T-helper 9 cell (primary cell): Measurements from ENCODE around the gene PIP4K2A.

Experiments
- DNase-seq: peaks from one replicate; pipeline ENCODE4 v3.0.0-alpha.2; 2020

Gene PIP4K2A

GRCh38 chr10:22662733-22663330 is 51.5 kb downstream of the PIP4K2A start:
- no peak for DNase-seq

- no peak for DNase-seq
These were observed 54.5 kb downstream of the PIP4K2A start for GRCh38 chr10:22659866-22660265.

- no peak for DNase-seq
These were observed 55.5 kb downstream of the PIP4K2A start for GRCh38 chr10:22658745-22659410.

GRCh38 chr10:22657566-22658225 is 56.7 kb downstream of the PIP4K2A start:
- no peak for DNase-seq

GRCh38 chr10:22657024-22657423 is 57.4 kb downstream of the PIP4K2A start:
- no peak for DNase-seq

GRCh38 chr10:22656036-22656435 is 58.3 kb downstream of the PIP4K2A start:
- no peak for DNase-seq

GRCh38 chr10:22655312-22655981 is 58.9 kb downstream of the PIP4K2A start:
- DNase-seq: peak; percentile 25

- no peak for DNase-seq
These were observed 61.3 kb downstream of the PIP4K2A start for GRCh38 chr10:22652988-22653481.

GRCh38 chr10:22651276-22651980 is 63.0 kb downstream of the PIP4K2A start:
- DNase-seq: no peak

- DNase-seq: no peak
These were observed 64.4 kb downstream of the PIP4K2A start for GRCh38 chr10:22649994-22650393.

- DNase-seq: no peak
These were observed 65.0 kb downstream of the PIP4K2A start for GRCh38 chr10:22649390-22649841.

- DNase-seq: no peak
These were observed 65.8 kb downstream of the PIP4K2A start for GRCh38 chr10:22648547-22648961.

- DNase-seq: no peak
These were observed 67.1 kb downstream of the PIP4K2A start for GRCh38 chr10:22647244-22647643.

- DNase-seq: no peak
These were observed 68.0 kb downstream of the PIP4K2A start for GRCh38 chr10:22646388-22646853.

GRCh38 chr10:22644222-22644621 is 70.2 kb downstream of the PIP4K2A start:
- DNase-seq: no peak

GRCh38 chr10:22643775-22644174 is 70.6 kb downstream of the PIP4K2A start:
- DNase-seq: no peak

GRCh38 chr10:22643116-22643515 is 71.3 kb downstream of the PIP4K2A start:
- no peak for DNase-seq

GRCh38 chr10:22641743-22642142 is 72.6 kb downstream of the PIP4K2A start:
- no peak for DNase-seq

- DNase-seq: no peak
These were observed 74.0 kb downstream of the PIP4K2A start for GRCh38 chr10:22640359-22640758.

GRCh38 chr10:22638863-22639262 is 75.5 kb downstream of the PIP4K2A start:
- DNase-seq: no peak

GRCh38 chr10:22637491-22637890 is 76.9 kb downstream of the PIP4K2A start:
- no peak for DNase-seq

- no peak for DNase-seq
These were observed 78.7 kb downstream of the PIP4K2A start for GRCh38 chr10:22635650-22636049.
